ENCODE data around the gene FURIN. TPM values are rescaled to one million over a fixed set of nuclear protein-coding genes. Genes with fewer than 3 reads are reported as not detected.
A peak's percentile ranks its signal among the peaks of the same experiment; 100 is the strongest.

FURIN gene
- total RNA-seq, 1 donor from 2014 or later: 26.5 TPM

DNA sequence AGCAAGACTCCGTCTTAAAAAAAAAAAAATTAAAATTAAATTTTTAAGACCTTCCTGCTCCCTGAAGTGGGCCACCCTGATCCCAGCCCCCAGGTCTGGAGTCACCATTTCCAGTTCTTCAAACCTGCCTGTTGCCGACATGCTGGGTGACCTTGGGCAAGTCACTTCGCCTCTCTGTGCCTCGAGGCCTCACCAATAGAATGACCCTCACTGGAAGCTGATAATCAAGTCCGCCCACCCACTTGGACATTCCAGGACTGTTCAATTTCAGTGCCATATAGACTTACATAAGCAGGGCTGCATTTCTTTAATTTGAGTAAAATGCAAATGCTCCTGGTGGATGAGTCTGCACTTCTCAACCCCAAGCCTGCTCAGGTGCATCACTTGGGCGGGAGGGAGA is 39.3 kb upstream of the FURIN start:
- Mint-ChIP-seq H3K27ac (ENCODE audit: unreplicated experiment) (no peak overlapping the region), H3K4me3 (ENCODE audit: unreplicated experiment) (no peak overlapping the region), H3K9me3 (ENCODE audit: unreplicated experiment) (peaks cover 2% of the 10 kb centered on the region), H3K36me3 (ENCODE audit: unreplicated experiment) (no peaks in the 10 kb centered on the region), H3K27me3 (ENCODE audit: unreplicated experiment) (peaks cover 4% of the 10 kb centered on the region), H3K4me1 (ENCODE audit: low read depth, unreplicated experiment) (no peaks in the 10 kb centered on the region)
- no peak for DNase-seq
- TF ChIP-seq, protein P1, sequence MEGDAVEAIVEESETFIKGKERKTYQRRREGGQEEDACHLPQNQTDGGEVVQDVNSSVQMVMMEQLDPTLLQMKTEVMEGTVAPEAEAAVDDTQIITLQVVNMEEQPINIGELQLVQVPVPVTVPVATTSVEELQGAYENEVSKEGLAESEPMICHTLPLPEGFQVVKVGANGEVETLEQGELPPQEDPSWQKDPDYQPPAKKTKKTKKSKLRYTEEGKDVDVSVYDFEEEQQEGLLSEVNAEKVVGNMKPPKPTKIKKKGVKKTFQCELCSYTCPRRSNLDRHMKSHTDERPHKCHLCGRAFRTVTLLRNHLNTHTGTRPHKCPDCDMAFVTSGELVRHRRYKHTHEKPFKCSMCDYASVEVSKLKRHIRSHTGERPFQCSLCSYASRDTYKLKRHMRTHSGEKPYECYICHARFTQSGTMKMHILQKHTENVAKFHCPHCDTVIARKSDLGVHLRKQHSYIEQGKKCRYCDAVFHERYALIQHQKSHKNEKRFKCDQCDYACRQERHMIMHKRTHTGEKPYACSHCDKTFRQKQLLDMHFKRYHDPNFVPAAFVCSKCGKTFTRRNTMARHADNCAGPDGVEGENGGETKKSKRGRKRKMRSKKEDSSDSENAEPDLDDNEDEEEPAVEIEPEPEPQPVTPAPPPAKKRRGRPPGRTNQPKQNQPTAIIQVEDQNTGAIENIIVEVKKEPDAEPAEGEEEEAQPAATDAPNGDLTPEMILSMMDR (IDR thresholded peaks at IDR 0.05; ENCODE audit: partially characterized antibody, unreplicated experiment): no peak

DNA sequence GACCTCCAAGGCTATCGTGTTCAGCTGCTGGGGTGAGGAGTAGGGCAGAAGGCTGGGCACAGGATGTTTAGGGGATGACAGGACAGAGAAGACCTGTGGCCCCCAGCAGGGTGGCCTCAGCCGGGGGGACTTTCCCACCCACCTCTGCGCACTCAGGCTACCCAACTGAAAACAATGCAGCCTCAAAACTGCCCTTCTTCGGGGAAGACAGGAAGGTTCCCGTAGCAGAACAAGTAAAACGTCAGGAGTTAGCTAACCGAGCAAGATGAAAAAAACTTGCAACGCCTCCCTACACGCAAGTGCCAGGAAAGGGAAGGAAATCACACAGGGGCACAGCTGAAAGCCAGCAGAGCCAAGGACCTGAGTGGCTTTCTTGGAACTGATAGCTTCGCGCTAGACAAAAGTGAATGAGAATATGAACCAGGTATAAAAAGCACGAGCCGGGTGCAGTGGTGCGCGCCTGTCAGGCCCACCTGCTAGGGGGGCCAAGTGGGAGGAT is 38.4 kb upstream of the FURIN start:
- H3K4me3 Mint-ChIP-seq (ENCODE audit: unreplicated experiment): no peak overlapping the region
- H3K36me3 Mint-ChIP-seq (ENCODE audit: unreplicated experiment): no peaks in the 10 kb centered on the region
- H3K4me1 Mint-ChIP-seq (ENCODE audit: low read depth, unreplicated experiment): no peaks in the 10 kb centered on the region
- DNase-seq: no peak
- H3K9me3 Mint-ChIP-seq (ENCODE audit: unreplicated experiment): peaks cover 2% of the 10 kb centered on the region
- H3K27ac Mint-ChIP-seq (ENCODE audit: unreplicated experiment): peak overlapping the region; percentile 17
- H3K27me3 Mint-ChIP-seq (ENCODE audit: unreplicated experiment): peaks cover 4% of the 10 kb centered on the region
- TF ChIP-seq, protein P1 (IDR thresholded peaks at IDR 0.05; ENCODE audit: partially characterized antibody, unreplicated experiment): no peak

DNA sequence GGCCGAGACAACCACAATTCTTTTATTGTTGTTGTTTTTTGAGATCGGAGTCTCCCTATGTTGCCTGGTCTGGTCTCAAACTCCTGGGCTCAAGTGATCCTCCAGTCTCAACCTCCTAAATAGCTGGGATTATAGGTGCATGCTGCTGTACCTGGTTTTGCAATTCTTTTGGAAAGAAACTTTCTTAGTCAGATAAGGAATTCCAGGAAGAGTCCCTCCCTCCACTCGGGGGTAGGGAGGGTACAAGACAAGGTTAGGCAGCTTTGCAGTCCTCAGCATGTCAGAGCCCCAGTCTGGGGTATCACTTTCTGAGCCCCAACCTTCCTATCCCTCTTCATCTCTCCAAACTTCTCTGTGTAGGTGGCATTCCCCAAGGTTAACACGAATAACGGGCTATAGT is 33.8 kb upstream of the FURIN start:
- Mint-ChIP-seq H3K9me3 (ENCODE audit: unreplicated experiment) (no peaks in the 10 kb centered on the region), H3K27ac (ENCODE audit: unreplicated experiment) (no peak overlapping the region), H3K36me3 (ENCODE audit: unreplicated experiment) (no peaks in the 10 kb centered on the region), H3K4me1 (ENCODE audit: low read depth, unreplicated experiment) (no peaks in the 10 kb centered on the region), H3K27me3 (ENCODE audit: unreplicated experiment) (peaks cover 3% of the 10 kb centered on the region), H3K4me3 (ENCODE audit: unreplicated experiment) (no peak overlapping the region)
- DNase-seq: no peak
- TF ChIP-seq, protein P1 (IDR thresholded peaks at IDR 0.05; ENCODE audit: partially characterized antibody, unreplicated experiment): no peak

DNA sequence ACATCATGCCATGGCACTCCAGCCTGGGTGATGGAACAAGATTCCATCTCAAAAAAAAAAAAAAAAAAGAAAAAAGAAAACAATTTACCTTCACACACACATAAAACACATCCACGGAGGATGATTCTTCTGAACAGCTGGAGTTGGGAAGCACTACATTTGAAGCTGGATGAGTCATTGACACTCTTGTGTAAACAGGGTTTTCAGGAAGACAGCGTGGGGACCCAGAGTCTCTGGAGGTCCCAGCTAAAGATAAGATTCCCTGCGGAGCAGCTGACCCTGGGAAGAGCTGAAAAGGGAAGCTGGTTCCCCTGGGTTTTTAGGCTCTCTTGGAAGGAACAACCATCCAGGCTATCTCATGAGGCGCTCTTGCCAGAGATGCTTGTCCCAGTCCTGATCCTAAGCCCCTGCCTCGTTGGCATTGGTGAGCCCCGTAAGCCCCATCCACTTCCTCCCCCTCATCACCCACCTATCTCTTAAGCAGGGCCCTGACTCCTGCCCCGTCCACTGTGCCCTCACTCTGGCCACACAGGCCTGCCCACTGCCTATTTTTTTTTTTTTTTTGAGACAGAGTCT is 32.0 kb upstream of the FURIN start:
- H3K27ac Mint-ChIP-seq (ENCODE audit: unreplicated experiment): no peak overlapping the region
- H3K4me3 Mint-ChIP-seq (ENCODE audit: unreplicated experiment): no peak overlapping the region
- DNase-seq: no peak
- H3K36me3 Mint-ChIP-seq (ENCODE audit: unreplicated experiment): no peaks in the 10 kb centered on the region
- H3K27me3 Mint-ChIP-seq (ENCODE audit: unreplicated experiment): peaks cover 2% of the 10 kb centered on the region
- no peaks in the 10 kb centered on the region for H3K9me3 Mint-ChIP-seq (ENCODE audit: unreplicated experiment)
- TF ChIP-seq, protein P1 (IDR thresholded peaks at IDR 0.05; ENCODE audit: partially characterized antibody, unreplicated experiment): no peak
- H3K4me1 Mint-ChIP-seq (ENCODE audit: low read depth, unreplicated experiment): no peaks in the 10 kb centered on the region

DNA sequence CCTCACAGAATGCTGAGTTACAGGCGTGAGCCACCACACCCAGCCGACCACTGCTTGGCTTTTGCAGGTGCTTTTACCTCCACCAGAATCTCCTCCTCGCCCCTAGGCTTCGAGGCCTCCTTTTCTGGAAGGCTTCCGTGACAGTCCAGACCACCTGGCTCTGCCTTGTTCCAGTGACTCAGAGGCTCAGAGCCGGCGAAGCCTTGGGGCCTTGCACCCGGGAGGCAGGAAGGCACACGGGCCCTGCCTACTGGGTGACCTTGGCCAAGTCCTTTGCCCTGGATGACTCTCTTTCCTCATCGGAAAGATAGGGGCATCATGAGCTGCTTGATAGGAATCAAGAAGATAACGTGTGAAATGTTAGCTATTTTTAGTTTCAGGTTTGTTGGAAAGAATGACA is 31.3 kb upstream of the FURIN start:
- Mint-ChIP-seq H3K4me3 (ENCODE audit: unreplicated experiment) (no peak overlapping the region), H3K36me3 (ENCODE audit: unreplicated experiment) (no peaks in the 10 kb centered on the region), H3K4me1 (ENCODE audit: low read depth, unreplicated experiment) (no peaks in the 10 kb centered on the region), H3K27me3 (ENCODE audit: unreplicated experiment) (peaks cover 2% of the 10 kb centered on the region), H3K27ac (ENCODE audit: unreplicated experiment) (no peak overlapping the region), H3K9me3 (ENCODE audit: unreplicated experiment) (no peaks in the 10 kb centered on the region)
- TF ChIP-seq, protein P1 (IDR thresholded peaks at IDR 0.05; ENCODE audit: partially characterized antibody, unreplicated experiment): no peak
- DNase-seq: no peak
